SH-SY5Y (cell line): ENCODE measurements around the gene POR.

Experiments
- GATA2 ChIP-seq: IDR thresholded peaks from 2 replicates; pipeline ENCODE4 v1.6.1; 2011; ENCODE audit warnings: mild to moderate bottlenecking, low read depth, low read length
- GATA3 ChIP-seq: IDR thresholded peaks from 2 replicates; pipeline ENCODE4 v1.6.1; 2011; ENCODE audit warnings: low read depth, mild to moderate bottlenecking, low read length, moderate library complexity

The POR gene

DNA sequence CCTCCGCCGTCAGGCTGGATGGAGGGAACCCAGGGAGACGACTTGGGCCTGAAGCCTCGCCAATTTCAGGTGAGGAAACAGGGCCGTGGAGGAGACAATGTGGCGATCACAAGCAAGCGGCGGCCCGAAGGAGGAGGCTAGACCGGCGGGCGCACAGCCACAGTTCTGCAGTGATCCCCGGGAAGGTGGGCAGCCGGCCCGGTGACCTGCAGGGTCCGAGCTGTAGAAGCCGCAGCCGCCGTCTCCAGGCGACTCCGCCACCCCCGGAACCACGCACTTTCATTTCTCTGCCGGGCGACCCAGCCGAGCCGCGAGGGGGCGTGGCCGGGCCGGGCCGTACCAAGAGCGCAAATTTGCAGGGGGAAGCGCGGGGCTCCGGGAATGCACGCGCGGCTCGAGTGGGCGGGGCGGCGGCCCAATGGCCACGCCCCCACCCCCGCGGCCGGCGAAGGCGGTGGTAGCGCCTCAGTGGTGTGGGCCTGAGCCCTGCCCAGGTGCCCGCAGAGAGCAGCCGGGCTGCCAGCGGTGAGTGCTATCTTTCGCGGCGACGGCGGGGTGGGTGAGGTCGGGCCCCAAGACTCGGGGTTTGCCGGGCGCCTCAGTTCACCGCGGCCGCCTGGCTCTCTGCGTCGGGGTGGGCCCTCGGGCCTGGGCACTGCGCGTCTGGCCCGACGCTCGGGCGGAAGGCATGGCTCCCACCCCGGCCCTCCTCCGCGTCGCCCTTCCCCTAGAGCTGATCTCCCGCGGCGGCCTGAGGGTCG, at the start of gene POR:
TSS of gene POR (plus strand) at position 501 of the 761 bp plus-strand sequence. CDS start 38,847 bp downstream, outside the sequence.
- TF ChIP-seq GATA3 (no peak), GATA2 (peak; percentile 11; the same call in 1 of the 2 replicates)

- TF ChIP-seq GATA3 (no peak), GATA2 (no peak)
These were observed 48.9 kb upstream of the POR start for GRCh38 chr7:75866114-75866488.

DNA sequence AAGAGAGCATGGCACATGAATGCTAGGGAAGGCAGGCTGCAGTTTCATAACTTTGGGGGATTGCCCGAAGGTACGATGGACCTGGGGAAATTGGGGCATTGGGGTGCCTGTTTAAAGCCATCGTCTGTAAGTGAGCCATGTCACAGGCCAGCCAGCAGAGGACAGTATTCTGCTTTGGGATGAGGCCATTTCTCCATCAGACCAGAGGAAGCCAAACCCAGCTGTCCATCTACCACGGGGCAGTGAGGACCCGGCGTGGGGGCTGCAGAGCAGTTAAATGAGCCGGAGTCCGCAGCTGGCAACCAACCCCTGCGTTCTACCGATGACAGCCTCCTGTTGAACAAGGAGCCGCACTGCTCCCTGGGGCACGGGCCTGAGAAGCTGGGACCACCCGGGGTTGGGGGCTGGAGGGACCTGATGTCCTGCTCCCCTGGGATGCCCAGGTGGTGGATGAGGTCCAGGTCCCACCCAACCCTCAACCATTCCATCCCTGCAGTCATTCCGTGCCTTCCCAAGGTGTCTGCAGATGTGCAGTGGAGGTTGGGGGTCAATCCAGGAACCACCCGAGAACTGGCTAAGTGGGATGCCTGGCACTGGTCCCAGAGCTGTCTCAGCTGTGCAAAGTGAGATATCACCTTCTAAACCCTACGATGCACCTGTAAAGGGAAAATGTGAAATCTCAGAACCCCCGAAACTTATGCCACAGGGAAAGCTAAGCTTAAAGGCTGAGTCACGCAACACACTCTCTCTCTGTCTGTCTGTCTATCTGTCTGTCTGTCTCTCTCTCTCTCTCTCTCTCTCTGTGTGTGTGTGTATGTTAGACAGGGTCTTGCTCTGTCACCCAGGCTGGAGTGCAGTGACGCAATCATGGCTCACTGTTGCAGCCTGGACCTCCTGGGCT, 48.2 kb upstream of the POR start:
- TF ChIP-seq GATA2 = no peak
- no peak for TF ChIP-seq GATA3

DNA sequence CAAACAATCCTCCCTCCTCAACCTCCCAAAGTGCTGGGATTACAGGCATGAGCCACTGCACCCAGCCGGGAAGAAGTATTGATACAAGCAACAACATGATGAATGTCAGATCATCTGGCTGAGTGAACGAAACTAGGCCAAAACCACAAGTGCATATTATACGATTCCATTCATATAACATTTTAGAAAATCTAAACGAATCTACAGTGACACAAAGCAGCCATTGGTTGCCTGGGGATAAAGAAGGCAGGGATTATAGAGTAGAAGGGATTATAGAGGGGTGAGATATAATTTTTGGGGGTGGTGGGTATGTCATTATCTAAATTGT, 47.6 kb upstream of the POR start:
- TF ChIP-seq GATA2 = no peak
- no peak for TF ChIP-seq GATA3

DNA sequence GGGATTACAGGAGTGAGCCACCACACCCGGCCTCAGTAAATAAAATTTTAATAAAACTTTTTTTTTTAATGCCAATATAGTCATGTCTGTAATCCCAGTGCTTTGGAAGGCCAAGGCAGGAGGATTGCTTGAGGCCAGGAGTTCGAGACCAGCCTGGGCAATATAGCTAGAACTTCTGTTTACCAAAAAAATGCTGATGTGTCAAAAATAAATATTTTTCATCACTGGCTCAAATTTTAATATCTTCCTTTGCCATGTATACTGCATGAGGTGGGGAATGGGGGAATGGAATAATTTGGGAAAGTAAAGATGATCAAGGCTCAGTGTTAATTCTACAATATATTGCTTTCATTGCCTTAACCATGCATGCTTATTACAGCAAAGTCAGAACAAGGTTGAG, 46.8 kb upstream of the POR start:
- TF ChIP-seq GATA2 (no peak), GATA3 (no peak)

GRCh38 chr7:75869776-75870379, 45.1 kb upstream of the POR start:
- no peak for TF ChIP-seq GATA3
- TF ChIP-seq GATA2 = no peak

GRCh38 chr7:75870557-75871161, 44.3 kb upstream of the POR start:
- no peak for TF ChIP-seq GATA3
- TF ChIP-seq GATA2 = no peak

GRCh38 chr7:75872073-75872782, 42.7 kb upstream of the POR start:
- no peak for TF ChIP-seq GATA2
- TF ChIP-seq GATA3 = no peak

DNA sequence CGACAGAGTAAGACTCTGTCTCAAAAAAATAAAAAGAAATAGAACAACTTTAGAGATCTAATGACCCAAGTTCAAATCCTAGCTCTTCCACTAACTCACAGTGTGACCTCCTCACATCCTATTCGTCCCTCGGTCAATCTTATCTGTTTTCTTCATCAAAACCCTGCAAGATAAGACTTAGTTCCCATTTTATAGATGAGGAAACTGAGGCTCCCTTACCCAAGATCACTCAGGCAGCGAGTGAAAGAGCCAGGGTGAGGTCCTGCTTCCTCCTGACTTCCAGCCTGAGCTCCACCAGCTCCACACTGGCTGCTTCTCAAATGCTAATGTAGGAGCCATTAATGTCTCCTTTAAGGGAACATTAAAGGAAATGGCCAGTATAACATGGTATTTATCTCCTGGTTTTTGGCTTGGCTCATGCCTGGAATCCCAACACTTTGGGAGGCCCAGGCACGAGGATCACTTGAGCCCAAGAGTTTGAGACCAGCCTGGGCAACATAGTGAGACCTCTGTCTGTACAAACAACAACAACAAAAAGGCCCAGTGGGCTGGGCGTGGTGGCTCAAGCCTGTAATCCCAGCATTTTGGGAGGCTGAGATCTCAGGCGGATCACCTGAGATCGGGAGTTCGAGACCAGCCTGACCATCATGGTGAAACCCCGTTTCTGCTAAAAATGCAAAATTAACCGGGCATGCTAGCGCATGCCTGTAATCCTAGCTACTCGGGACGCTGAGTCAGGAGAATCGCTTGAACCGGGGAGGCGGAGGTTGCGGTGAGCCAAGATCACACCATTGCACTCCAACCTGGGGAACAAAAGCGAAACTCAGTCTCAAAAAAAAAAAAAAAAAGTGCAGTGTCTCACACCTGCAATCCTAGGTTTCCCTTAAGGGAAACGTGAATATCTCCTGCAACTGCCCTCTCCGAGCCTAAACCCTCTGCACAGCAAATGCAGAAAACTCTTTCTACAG, 39.6 kb upstream of the POR start:
- TF ChIP-seq GATA3 (no peak), GATA2 (no peak)

GRCh38 chr7:75876126-75876881, 38.7 kb upstream of the POR start:
- TF ChIP-seq GATA3 (no peak), GATA2 (no peak)

GRCh38 chr7:75878312-75878768, 36.6 kb upstream of the POR start:
- TF ChIP-seq GATA3 = no peak
- TF ChIP-seq GATA2 = no peak

- TF ChIP-seq GATA3 = no peak
- TF ChIP-seq GATA2 = no peak
These were observed 36.0 kb upstream of the POR start, which contains the start of gene RHBDD2 for GRCh38 chr7:75878769-75879611. Gene RHBDD2 (plus strand): TSS chr7:75879034. CDS start chr7:75879083, 49 bp downstream.
